ENCODE measurements around the gene TTC31.

The TTC31 gene

DNA sequence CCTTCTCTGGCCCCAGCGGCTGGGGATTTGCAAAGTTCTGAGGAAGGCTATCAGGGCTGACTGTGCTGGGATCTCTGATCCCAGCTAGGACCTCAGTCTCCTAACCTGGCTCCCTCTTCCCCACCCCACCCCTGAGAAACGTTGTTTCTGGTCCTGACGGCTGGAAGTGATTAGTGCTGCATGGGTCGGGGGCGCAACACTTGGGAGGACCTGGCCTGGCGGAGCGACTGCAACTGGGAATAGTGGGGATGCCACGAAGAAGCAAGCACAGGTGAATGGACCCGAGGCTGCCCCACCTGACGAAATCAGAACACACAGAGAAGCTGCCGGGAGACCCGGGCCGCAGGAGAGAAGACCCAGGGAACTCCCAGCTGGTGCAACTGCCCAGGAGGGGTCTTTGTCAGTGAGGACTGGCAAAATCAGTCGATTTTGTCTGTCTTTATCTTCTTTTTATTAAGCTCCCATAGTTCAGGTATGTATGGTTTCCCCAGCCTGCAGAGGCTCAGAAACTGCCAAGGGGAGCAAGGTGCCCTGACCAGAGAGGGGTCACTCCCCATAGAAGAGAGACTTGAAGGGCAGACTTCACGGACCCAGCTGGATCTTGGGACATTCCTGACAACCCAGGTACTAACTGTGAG lies 17.2 kb downstream of the TTC31 start:
- H3K4me3 ChIP-seq (replicated peaks in 1 of 2; ENCODE audit: low read depth in 2 of 2, low read length in 2 of 2): no peak overlapping the region
- TF ChIP-seq, protein P1, sequence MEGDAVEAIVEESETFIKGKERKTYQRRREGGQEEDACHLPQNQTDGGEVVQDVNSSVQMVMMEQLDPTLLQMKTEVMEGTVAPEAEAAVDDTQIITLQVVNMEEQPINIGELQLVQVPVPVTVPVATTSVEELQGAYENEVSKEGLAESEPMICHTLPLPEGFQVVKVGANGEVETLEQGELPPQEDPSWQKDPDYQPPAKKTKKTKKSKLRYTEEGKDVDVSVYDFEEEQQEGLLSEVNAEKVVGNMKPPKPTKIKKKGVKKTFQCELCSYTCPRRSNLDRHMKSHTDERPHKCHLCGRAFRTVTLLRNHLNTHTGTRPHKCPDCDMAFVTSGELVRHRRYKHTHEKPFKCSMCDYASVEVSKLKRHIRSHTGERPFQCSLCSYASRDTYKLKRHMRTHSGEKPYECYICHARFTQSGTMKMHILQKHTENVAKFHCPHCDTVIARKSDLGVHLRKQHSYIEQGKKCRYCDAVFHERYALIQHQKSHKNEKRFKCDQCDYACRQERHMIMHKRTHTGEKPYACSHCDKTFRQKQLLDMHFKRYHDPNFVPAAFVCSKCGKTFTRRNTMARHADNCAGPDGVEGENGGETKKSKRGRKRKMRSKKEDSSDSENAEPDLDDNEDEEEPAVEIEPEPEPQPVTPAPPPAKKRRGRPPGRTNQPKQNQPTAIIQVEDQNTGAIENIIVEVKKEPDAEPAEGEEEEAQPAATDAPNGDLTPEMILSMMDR (IDR thresholded peaks at IDR 0.05; ENCODE audit: low read depth, low read length): no peak
- no peak for DNase-seq (ENCODE audit: low read depth in 2 of 2)

- DNase-seq (ENCODE audit: low read depth in 2 of 2): no peak
- TF ChIP-seq, protein P1 (IDR thresholded peaks at IDR 0.05; ENCODE audit: low read depth, low read length): no peak
- no peak overlapping the region for H3K4me3 ChIP-seq (replicated peaks in 1 of 2; ENCODE audit: low read depth in 2 of 2, low read length in 2 of 2)
Measured at GRCh38 chr2:74500578-74500946, 17.7 kb downstream of the TTC31 start.

DNA sequence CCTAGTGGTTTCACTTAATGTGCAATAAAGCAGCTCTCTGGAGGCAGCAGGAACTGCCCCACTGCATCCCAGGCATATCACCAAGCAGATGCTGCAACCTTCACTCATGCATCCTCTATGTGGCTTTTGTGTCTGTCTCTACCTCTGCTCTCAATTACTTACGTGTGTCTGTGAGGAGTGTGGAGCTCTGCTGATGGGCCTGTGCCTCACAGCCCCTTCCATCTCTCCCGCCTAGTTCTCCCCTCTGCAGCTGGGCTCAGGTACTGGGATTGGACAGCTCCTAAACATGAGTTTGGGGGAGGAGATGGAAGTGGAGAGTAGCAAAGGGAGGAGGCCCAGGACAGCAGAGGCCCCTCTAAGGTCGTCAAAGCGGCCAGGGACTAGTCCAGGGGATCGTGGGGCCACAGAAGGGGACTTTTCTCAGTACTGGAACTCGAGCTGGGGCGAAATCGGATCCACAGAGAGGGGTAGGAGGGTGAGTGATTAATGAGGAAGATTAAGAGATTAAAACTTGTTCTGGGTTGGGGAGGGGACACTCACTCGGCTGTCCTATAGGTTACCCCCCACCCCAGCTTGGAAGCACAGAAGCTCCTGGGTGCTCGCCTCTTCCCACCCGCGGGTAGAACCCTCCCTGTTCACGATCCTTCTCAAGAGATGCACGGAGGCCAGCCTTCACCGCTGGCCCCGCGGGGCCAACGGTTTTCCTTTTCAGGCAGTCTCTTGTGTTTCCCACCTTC lies 18.6 kb downstream of the TTC31 start:
- TF ChIP-seq, protein P1 (IDR thresholded peaks at IDR 0.05; ENCODE audit: low read depth, low read length): no peak
- DNase-seq (ENCODE audit: low read depth in 2 of 2): no peak
- H3K4me3 ChIP-seq (replicated peaks in 1 of 2; ENCODE audit: low read depth in 2 of 2, low read length in 2 of 2): peak overlapping the region in 1 of 2 donors; percentile 69

- DNase-seq (ENCODE audit: low read depth in 2 of 2): peak; percentile 19 to 28
- TF ChIP-seq, protein P1 (IDR thresholded peaks at IDR 0.05; ENCODE audit: low read depth, low read length): no peak
- peak overlapping the region; percentile 67 to 69 for H3K4me3 ChIP-seq (replicated peaks in 1 of 2; ENCODE audit: low read depth in 2 of 2, low read length in 2 of 2)
Measured at GRCh38 chr2:74502147-74502719, 19.4 kb downstream of the TTC31 start.

GRCh38 chr2:74502720-74503505 lies 20.0 kb downstream of the TTC31 start:
- H3K4me3 ChIP-seq (replicated peaks in 1 of 2; ENCODE audit: low read depth in 2 of 2, low read length in 2 of 2): peak overlapping the region; percentile 67 to 69
- DNase-seq (ENCODE audit: low read depth in 2 of 2): peak; percentile 90 to 92
- TF ChIP-seq, protein P1 (IDR thresholded peaks at IDR 0.05; ENCODE audit: low read depth, low read length): peak; percentile 34

All from cardiac fibroblast (primary cell).